Left lung (tissue), 10 donors: ENCODE data around the gene CCSER2. TPM values are rescaled to one million over a fixed set of nuclear protein-coding genes. Genes with fewer than 3 reads are reported as not detected.
"Not testable (repeated sequence)": the region's sequence is repeated elsewhere in the genome, so short reads cannot be mapped to it uniquely, and the experiment has no call there.

Source experiments
- ATAC-seq: fragments of 200-7000 bp; cut with Tn5 transposase; one replicate; pipeline ENCODE4 v1.9.1; 2020; ENCODE audit warnings: moderate library complexity
- DNase-seq, 4 donors: peaks; one replicate each; pipeline ENCODE4 v3.0.0-alpha.2; 2013 to 2020
- H3K27ac ChIP-seq, 2 donors: fragments of 200-600 bp; sonication (generic) in 1 of 2; one replicate each; pipeline versions ENCODE4 v1.5.0 to v1.8.0; 2020 to 2021
- H3K27me3 ChIP-seq, 2 donors: fragments of 200-600 bp; sonication (generic) in 1 of 2; one replicate each; pipeline versions ENCODE4 v1.5.0 to v1.8.0; 2020 to 2021
- H3K36me3 ChIP-seq, 2 donors: fragments of 200-600 bp; sonication (generic) in 1 of 2; one replicate each; pipeline versions ENCODE4 v1.5.0 to v1.8.0; 2020 to 2021
- H3K4me1 ChIP-seq, 2 donors: fragments of 200-600 bp; one replicate each; pipeline ENCODE4 v1.8.0; 2021
- H3K4me3 ChIP-seq, 2 donors: fragments of 200-600 bp; sonication (generic) in 1 of 2; one replicate each; pipeline versions ENCODE4 v1.5.0 to v1.8.0; 2020 to 2021; ENCODE audit warnings: mild to moderate bottlenecking in 1 of 2
- H3K9me3 ChIP-seq, 2 donors: fragments of 200-600 bp; sonication (generic) in 1 of 2; one replicate each; pipeline versions ENCODE4 v1.5.0 to v1.8.0; 2020 to 2021
- intact Hi-C, 2 donors: fragments of 100-400 bp; cut with DNase I; formaldehyde crosslinking; loops; one replicate each; pipeline versions ENCODE4 v1.11.2 to v1.14.2; 2022
- polyA plus RNA-seq, 6 donors: library from polyadenylated mRNA; unstranded; fragments of 120-200 nt; gene quantifications; one replicate each; pipeline ENCODE4 v1.2.1, GENCODE V29; 2013; ENCODE audit not compliant: insufficient read length in 6 of 6
- total RNA-seq, 2 donors: library from RNA; stranded (reverse); fragmentation: NEBNext Ultra II Directional; extraction: Animal tissue kit (Norgen Biotek cat#: 25700); gene quantifications; one replicate each; pipeline ENCODE4 v1.2.1, GENCODE V29; 2021
- TF ChIP-seq, protein P1 (sequence below), 2 donors: fragments of 200-600 bp; sonication (generic) in 1 of 2; IDR thresholded peaks; one replicate each; pipeline versions ENCODE4 v1.5.0 to v1.8.0; 2021; ENCODE audit warnings: antibody characterized with exemption in 2 of 2
- donor health status: DM: no; HTN: yes; CAD: no.
- donor health status: DM: no; HTN: no; CAD: no.

The CCSER2 gene
- total and polyA plus RNA-seq, 8 donors: 32.7 to 65.5 (median 37.9) TPM

DNA sequence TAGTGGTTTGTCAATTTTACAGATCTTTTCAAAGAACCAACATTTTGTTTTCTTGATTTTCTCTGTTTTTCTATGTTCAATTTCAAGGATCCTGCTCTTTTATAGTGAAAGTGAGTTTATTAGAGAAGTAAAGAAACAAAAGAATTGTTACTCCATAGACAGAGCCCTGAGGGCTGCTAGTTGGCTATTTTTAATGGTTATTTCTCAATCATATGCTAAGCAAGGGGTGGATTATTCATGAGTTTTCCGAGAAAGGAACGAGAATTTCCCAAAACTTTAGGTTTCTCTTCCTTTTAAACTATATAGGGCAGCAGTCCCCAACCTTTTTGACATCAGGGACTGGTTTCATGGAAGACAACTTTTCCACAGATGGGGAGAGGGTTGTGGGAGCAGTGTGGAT is 165.0 kb downstream of the CCSER2 start:
- intact Hi-C loops: no loop called here
- Histone ChIP-seq H3K4me1 (peaks cover 0 to 13% of the 10 kb centered on the region in 2 donors), H3K36me3 (peaks cover 0 to 7% of the 10 kb centered on the region in 2 donors), H3K9me3 (peaks cover 0 to 2% of the 10 kb centered on the region in 2 donors), H3K27ac (no peak overlapping the region), H3K4me3 (no peak overlapping the region), H3K27me3 (no peaks in the 10 kb centered on the region)
- TF ChIP-seq, protein P1, sequence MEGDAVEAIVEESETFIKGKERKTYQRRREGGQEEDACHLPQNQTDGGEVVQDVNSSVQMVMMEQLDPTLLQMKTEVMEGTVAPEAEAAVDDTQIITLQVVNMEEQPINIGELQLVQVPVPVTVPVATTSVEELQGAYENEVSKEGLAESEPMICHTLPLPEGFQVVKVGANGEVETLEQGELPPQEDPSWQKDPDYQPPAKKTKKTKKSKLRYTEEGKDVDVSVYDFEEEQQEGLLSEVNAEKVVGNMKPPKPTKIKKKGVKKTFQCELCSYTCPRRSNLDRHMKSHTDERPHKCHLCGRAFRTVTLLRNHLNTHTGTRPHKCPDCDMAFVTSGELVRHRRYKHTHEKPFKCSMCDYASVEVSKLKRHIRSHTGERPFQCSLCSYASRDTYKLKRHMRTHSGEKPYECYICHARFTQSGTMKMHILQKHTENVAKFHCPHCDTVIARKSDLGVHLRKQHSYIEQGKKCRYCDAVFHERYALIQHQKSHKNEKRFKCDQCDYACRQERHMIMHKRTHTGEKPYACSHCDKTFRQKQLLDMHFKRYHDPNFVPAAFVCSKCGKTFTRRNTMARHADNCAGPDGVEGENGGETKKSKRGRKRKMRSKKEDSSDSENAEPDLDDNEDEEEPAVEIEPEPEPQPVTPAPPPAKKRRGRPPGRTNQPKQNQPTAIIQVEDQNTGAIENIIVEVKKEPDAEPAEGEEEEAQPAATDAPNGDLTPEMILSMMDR (IDR thresholded peaks at IDR 0.05): no peak
- ATAC-seq (no peak), DNase-seq (no peak)

DNA sequence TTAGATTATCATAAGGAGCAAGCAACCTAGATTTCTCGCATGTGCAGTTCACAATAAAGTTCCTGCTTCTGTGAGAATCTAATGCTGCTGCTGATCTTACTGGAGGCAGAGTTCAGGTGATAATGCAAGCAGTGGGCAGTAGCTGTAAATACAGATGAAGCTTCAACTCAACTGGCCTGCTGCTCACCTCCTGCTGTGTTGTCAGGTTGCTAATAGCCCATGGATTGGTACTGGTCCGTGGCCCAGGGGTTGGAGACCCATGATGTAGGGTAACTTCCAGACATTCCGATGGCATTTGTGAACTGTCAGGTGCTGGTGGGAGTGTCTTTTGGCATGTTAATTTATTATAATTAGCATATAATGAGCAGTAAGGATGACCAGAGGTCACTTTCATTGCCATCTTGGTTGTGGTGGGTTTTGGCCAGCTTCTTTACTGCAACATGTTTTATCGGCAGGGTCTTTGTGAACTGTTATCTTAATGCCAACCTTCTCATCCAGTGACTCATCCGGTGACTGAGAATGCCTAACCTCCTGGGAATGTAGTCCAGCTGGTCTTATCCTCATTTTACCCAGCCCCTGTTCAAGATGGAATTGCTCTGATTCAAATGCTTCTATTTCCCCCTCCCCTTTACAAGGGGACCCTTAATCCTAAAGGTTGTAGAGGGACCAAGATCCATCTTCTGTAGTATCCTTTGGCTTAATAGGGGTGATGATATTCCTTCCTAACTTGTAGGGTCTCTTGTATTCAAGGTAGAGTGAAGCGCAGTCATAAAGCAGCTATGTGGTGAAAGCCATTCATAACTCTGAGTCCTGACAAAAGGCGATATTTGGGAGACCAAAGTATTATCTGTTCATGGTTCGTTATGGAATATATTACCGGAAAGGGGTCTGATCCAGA is 165.8 kb downstream of the CCSER2 start:
- Histone ChIP-seq H3K36me3 (peaks cover 0 to 7% of the 10 kb centered on the region in 2 donors), H3K4me1 (peaks cover 0 to 13% of the 10 kb centered on the region in 2 donors), H3K27ac (no peak overlapping the region), H3K4me3 (no peak overlapping the region), H3K27me3 (no peaks in the 10 kb centered on the region), H3K9me3 (peaks cover 0 to 2% of the 10 kb centered on the region in 2 donors)
- intact Hi-C loops: no loop called here
- ATAC-seq: peak; percentile 56
- DNase-seq: no peak
- TF ChIP-seq, protein P1 (IDR thresholded peaks at IDR 0.05): no peak

DNA sequence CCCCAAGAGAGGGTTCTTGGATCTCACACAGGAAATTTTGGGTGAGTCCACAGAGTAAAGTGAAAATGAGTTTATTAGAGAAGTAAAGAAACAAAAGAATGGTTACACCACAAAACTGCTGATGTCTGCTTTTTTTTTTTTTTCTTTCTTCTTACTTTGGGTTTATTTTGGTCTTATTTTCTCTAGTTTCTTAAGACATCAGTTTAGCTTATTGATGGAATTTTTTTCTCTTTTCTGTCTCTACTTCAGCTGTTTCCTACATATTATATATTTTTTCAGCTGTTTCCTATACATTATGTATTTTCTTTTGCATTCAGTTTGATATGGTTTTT is 166.4 kb downstream of the CCSER2 start:
- Histone ChIP-seq H3K27ac (no peak overlapping the region), H3K9me3 (peaks cover 0 to 2% of the 10 kb centered on the region in 2 donors), H3K36me3 (peaks cover 0 to 7% of the 10 kb centered on the region in 2 donors), H3K4me1 (peaks cover 0 to 13% of the 10 kb centered on the region in 2 donors), H3K27me3 (no peaks in the 10 kb centered on the region), H3K4me3 (no peak overlapping the region)
- TF ChIP-seq, protein P1 (IDR thresholded peaks at IDR 0.05): no peak
- DNase-seq: no peak
- no peak for ATAC-seq
- intact Hi-C loops: no loop called here

DNA sequence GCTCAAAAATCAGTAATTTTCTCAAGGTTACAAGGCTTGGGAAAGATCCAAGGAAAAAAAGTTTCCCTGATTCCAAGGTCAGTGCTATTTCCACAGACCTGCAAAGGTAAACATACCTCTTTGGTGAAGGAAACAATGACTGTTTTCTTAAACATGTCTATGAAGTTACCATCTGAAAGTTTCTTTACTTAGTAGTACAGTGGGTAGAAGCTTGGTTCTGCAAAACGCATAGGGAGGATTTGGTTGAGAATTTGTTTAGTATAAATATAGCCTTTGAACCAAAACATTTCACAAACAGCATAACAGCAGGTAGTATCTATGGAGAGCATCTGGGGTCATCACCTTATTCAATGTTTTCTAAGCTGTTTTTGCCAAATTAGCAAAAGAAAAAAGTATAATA is 169.6 kb downstream of the CCSER2 start:
- DNase-seq: no peak
- Histone ChIP-seq H3K9me3 (no peaks in the 10 kb centered on the region), H3K27ac (no peak overlapping the region), H3K27me3 (no peaks in the 10 kb centered on the region), H3K4me3 (no peak overlapping the region), H3K4me1 (peaks cover 0 to 17% of the 10 kb centered on the region in 2 donors), H3K36me3 (no peaks in the 10 kb centered on the region)
- intact Hi-C loops: no loop called here
- TF ChIP-seq, protein P1 (IDR thresholded peaks at IDR 0.05): no peak
- ATAC-seq: peak; percentile 49

DNA sequence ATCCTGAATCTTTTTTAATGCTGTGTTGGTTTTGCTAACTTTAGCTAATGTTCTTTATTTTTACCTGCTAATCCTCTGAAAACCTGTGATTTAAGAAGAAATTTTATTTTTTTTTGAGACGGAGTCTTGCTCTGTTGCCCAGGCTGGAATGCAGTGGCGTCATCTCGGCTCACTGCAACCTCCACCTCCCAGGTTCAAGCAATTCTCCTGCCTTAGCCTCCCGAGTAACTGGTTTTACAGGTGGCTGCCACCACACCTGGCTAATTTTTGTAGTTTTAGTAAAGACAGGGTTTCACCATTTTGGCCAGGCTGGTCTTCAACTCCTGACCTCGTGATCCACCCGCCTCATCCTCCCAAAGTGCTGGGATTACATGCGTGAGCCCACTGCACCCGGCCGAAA is 170.7 kb downstream of the CCSER2 start:
- H3K27ac ChIP-seq, DNase-seq, ATAC-seq, H3K27me3 ChIP-seq, H3K4me3 ChIP-seq, intact Hi-C loops, H3K36me3 ChIP-seq, H3K9me3 ChIP-seq: not testable (repeated sequence)
- H3K4me1 ChIP-seq: peaks cover 0 to 13% of the 10 kb centered on the region in 2 donors
